DMS 273 treated with DMSO at 0.1 percent for 48 hours (cell line): ENCODE results near the gene SYNDIG1.
A peak's percentile ranks its signal among the peaks of the same experiment; 100 is the strongest.

Experiments used
- DNase-seq: peaks from one replicate; lab custom pipeline; 2025; lab: John Stamatoyannopoulos, UW

Gene SYNDIG1

DNA sequence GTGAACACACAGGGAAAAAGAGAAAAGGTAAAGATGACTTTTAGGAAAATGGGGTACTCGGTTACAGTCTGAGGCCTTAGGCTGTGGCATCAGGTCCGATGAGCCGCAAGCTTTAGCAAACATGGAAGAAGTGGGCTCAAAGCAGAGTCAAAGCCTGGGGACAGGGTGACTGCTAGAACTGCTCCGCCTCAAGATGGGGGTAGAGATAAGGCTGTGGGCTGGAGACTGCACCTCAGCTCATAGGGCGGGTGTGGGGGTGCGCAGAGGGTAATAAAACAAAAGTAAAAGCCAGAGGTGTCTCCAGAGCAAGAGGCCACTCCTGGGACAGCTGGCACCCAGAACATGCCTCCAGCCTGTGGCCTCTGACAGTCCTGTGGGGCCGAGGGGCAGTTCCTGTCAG, 21.3 kb upstream of the SYNDIG1 start:
- no peak for DNase-seq

DNA sequence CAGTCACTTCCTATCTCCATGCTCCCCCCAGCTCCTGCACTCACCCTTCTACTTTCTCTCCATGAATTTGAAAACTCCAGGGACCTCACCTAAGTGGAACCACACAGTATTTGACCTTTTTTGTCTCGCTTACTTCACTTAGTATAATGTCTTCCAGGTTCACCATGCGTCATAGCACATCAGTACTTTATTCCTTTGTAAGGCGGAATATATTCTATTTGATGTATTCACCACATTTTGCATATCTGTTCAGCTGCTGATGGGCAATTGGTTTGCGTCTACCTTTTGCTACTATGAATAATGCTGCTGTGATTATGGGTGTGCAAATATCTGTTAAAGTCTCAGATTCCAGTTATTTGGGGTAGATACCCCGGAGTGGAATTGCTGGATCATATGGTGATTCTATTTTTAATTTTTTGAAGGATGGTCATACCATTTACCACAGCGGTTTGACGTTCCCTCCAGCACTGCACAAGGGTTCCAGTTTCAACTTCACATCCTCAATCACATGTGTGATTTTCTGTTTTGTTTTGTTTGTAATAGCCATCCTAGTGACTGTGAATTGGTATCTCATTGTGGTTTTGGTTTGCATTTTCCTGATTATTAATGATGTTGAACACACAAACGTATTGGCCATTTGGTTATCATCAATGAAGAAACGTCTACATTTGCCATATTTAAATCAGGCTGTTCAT, 20.3 kb upstream of the SYNDIG1 start:
- DNase-seq: no peak

DNA sequence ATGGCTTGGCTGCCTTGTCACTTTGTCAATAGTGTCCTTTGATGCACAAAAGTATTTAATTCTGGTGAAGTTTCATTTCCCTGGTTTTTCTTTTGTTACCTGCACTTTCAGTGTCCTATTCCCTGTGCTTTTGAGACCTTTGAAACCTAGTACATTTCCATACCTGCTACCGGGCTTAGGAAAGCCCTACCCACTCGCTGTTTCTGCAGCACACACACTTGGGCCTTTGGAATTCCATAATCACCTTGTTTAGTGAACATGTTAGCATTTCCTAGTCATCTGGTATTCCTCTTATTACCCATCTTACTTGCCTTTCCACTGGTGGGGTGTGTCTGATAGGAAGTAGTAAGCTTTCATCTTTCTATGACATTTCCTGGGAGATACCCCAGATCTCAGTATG, 19.3 kb upstream of the SYNDIG1 start:
- DNase-seq: no peak

DNA sequence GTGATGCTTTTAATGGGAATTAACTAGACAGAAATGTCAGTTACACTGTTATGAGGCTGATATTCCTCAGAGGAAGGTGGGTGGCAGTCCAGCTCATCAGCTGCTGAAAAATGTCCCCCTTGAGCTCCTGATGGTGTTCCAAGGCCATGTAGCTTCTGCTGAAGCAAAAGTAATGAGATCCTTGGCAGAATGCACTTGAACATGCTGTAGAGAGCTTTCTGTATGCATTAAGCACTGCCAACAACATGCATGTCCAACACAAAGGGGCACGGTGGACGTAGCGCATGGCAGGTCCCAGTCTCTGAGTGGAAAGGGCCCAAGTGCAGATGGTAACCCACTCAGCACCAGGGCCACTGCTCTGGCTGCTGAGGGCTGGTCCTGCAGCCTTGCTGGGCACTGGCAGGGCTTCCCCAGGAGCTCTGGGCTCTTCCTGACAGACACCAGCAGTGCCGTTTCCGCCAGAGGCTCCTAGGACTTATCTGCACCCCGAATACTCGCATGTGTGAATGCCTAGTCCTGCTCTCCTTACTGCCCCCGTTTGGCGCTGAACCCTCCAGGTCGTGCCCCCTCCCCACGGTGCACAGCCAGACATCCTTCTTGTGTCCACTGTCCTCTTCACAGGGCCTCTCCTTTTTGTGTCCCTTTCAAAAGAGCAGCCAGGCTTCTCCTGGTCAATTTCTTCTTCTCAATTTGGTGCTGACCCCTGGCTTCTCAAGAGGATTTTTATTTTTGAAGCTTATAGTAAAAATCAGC, 18.6 kb upstream of the SYNDIG1 start:
- no peak for DNase-seq

DNA sequence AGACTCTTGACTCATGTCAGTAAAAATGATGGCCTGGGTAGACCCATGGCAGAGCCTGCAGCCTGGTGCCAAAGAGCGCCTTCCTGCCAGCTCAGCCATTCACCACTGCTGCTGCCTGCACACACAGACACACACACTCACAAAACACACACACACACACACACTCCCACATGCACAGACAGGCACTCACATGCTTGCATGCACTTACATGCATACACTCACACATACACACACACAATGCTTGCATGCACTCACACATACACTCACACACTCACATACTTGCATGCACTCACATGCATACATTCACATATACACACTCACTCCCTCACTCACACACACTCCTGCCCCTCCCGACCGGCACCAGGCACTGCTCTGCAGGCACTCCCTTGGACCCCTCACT, 18.0 kb upstream of the SYNDIG1 start:
- DNase-seq: no peak

DNA sequence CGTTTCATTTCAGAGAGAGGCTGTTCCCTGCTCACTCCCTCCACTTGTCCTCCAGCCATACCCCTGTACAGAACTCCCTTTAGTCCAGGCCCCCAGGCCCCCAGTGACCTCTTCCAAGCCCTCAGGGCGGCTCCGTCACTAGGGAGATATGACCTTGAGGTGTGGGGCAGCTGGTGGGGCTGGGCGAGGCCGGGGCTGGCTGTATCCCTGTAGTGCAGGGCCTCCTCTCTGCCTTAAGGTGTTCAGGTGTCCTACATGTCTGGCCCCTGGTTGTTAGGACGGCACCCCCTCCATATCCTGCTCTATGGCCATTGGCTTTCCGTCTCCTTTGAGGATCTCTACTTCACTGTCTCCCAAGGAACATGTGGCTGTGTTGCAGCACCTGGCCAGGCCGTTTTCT, 17.4 kb upstream of the SYNDIG1 start:
- DNase-seq: no peak

DNA sequence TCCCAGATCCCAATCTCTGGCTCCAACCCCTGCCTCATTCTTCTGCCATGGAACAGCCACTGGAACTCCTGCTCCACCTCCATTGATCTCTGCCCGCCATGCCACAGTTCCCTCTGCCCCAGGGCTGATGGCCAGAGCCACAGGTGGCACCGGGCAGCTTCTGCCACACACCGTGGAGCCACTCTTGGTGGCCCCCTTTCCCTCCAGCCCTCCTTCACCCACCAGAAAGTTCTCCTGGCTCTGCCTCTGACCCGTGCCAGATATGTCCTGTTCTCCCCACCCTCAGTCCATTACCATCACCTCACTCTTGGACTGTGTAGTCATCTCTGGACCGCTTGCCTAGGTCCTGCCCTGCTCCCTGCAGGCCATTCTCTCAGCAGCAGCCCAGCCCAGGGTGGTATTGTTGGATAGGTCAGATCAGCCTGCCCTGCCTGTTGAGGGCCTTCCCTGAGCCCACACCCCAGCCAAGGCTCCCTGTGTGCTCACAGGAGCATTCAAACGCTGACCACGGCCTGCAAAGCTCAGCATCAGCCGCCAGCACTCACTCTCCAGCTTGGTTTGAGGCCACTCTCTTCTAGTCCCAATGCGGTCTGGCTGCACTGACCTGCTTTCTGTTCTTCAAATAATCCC, 16.8 kb upstream of the SYNDIG1 start:
- no peak for DNase-seq

DNA sequence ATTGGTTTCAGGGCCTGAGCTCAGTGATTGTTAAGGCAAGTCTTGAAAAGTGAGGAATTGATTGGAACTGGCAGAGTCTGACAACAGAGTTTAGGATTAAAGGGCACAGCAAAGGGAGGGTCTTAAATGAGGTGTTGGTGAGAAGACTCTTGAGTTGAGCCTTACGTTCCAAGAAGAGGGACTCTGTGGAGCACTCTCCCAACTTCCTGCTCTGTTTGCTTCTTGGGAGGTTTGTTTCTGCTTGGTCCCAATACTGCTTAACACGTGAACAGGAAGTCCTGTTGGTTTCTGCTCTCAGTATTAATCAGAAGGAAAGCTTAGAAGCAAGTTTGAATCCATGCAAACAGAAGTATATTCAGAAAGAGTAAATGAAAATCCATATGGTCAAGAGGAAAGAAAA, 15.6 kb upstream of the SYNDIG1 start:
- DNase-seq: no peak

DNA sequence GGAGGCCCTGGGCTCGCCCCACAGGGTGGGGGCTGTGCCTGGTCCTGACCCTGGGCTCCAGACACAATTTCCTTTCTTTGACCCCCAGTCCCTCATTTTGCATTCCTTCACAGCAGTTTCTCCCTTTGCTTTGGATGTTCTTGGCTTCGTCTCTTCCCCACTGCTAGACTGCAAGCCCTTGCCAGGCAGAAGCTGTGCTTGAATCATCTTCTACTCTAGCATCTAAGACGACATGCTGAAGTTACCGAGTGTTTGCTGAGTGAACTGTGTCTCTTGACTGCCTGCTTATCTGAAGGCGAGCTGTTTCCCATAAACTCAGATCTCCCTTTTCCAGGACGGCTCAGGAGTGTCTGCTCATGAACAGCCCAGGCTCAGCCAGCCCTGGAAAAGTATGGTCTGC, 14.3 kb upstream of the SYNDIG1 start:
- DNase-seq: no peak

DNA sequence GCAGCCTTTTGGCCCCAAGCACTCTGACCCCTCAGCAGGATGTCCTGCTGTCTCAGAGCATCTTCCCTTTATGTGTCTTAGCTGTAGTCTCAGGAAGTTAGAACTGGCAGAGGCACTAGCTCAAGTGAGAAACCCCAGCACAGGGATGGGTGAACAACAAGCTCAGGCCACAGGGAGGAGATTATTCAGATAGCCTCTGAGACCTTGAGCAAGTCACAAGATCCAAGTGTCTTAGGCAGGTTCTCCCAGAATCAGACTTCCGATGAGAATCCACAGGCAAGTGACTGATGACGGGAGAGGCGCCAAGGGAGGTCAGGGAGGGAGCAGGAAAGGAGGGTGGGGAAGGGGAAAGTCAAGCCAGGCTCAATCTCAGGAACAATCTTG, 13.0 kb upstream of the SYNDIG1 start:
- no peak for DNase-seq

DNA sequence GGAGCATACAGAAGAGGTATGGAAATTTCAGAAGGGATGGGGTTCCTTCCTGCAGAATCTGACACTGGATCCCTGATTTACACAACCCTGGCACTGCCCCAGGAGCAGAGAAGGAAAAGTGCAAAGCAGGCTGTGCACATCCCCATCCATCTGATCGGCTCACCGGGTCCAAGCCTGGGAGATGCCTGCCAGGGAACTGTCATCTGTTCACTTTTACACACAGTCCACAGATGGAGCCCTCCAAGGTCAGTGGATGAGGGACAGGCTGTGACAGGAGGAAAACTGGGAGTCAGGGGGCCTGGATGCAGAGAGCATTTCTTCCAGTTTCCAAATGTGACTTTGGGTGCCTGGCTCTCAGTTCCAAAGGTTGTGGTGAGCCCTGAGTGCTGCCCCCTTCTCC, 11.0 kb upstream of the SYNDIG1 start:
- no peak for DNase-seq

DNA sequence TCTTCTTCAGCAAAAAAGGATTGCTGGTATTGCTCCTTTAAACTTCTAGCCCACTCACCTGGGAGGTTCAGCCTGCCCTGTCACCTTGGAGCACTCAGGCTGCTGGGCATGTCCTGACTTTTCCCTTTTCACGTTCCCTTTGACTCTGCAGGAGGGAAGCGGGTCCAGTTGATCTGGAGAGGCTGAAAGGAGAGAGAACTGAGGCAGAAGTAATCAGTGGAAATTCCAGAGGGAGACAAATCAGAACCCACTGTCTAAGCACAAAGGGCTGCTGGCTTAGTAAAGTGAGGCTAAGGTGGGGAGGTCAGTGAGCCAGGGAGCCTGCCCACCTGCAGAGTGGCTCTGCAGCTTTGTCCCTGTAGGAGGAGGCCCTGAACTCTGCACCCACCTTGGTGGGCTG, 9.7 kb upstream of the SYNDIG1 start:
- DNase-seq: no peak

DNA sequence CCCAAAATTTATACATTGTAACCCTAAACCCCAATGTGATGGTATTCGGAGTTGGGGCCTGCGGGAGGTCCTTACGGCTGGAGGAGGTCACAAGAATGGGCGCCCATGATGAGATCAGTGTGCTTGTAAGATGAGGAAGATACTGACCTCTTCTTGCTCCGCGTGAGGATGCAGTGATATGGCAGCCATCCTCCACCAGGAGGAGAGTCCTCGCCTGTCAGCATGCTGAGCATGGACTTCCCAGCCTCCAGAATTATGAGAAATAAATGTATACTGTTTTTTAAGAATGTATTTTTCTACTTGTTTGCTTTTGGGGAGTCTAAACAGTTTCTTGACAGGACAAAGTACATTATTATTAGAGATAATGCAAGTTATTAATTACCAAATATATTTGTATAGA, 8.7 kb upstream of the SYNDIG1 start:
- no peak for DNase-seq

DNA sequence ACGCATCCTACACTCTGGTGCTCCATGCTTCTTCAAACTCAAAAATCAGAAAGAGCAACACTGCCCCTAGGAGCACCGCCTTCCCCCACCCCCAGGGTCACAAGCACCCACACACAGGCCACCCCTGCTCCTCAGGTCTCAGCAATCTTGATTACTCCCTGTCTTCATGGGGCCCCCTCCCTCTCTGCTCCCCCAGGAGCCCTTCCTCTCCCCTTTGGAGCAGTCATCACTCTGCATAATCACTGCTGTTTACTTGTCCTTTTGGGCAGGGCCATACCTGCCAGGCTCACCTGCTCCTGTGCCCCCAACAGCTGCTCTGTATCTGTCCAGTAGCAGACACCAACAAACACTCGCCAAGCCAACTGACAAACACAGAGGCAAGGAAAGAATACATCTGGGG, 7.6 kb upstream of the SYNDIG1 start:
- no peak for DNase-seq

DNA sequence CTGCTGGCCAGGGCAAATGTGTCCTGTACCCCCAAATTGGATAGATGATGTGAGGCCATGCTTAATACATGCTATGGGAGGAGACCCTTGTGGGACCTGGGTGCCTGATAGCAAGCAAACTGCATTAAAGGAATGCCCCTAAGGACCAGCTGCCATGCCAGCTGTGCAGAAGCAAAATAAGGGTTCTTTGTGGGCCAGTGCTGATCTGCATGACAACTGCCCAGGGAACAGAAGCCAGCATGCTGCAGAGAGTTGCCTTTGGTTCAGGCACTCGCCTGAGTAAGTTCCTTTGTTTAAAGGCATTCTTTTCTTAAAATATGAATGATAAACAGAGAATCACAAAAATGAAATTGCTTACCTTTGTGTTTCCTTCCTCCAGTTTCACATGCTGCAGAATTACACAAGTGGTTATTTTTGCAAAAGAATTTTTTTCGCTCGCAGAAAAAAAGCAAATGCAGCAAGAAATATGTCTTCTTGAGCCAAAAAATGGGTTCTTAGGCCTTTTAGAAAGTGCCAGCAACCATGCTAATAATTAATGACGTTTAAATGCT, 6.9 kb upstream of the SYNDIG1 start:
- peak; percentile 24 for DNase-seq

DNA sequence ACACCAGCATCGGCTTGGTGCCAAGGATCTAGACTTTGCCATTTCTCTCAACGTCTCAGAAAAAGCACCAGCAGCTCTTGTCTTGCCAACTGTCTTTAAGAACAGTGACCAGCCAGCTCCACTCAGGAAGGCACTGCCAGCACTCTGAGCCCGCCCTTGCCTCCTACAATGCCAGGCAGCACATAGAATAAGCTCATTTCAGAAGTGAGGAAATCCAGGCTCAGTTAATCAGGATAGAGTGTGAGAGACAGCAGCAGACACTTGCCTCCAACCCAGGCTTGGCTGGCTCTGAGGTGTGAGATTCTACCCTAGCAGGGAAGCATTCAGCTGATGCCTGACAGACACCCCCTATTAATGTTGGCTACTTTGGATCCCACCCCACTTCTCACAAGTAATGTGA, 4.3 kb upstream of the SYNDIG1 start:
- DNase-seq: no peak

DNA sequence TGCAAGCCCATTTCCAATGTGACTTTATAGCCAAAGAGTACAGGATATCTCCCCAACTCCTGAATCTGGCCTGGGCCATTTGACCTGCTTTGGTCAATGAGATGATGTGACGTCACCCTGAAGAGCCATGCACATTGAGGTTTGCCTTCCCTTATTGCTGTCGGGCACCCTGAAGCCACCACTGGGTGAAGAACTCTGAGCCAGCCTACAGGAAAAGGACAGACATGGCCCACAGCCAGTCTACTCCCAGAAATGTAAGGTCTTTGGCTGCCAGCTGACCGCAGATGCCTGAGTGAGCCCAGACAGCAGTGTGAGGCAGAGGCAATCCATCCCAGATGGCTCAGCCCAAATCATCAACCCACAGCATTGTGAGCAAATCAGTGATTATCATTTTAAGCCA, 3.7 kb upstream of the SYNDIG1 start:
- DNase-seq: peak; percentile 23

DNA sequence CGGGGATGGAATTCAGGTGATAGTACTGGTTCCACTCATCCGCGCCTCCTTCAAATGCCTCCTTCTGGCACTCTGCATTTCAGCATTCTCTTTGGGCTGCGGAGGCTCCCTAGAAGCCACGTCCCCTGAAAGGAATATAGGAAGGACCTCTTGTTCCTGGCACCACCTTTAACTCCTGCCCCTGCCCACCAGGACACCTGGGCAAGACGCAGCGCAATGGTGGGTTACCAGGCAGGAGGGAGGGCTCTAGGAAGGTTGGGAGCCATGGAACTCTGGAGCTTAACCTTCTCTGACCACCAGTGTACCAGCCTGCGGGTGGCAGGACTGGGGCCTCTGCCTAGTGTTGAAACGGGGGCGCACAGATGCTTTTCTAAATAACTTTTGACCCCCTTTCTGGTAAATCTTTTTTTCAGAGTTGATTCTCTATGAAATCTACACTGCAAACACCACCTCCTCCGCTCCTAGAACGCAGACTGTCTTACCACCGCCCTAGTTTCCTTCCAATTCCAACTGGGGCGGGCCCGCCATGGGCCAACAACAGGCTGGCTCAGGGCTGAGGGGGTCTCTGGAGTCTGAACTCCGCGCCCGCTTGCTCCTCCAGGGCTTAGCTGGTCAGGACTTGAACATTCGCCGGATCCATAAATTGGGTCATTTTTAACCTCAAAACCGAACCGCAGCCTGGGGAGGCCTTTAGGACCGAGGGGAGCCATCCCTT, 871 bp upstream of the SYNDIG1 start:
- DNase-seq: no peak

DNA sequence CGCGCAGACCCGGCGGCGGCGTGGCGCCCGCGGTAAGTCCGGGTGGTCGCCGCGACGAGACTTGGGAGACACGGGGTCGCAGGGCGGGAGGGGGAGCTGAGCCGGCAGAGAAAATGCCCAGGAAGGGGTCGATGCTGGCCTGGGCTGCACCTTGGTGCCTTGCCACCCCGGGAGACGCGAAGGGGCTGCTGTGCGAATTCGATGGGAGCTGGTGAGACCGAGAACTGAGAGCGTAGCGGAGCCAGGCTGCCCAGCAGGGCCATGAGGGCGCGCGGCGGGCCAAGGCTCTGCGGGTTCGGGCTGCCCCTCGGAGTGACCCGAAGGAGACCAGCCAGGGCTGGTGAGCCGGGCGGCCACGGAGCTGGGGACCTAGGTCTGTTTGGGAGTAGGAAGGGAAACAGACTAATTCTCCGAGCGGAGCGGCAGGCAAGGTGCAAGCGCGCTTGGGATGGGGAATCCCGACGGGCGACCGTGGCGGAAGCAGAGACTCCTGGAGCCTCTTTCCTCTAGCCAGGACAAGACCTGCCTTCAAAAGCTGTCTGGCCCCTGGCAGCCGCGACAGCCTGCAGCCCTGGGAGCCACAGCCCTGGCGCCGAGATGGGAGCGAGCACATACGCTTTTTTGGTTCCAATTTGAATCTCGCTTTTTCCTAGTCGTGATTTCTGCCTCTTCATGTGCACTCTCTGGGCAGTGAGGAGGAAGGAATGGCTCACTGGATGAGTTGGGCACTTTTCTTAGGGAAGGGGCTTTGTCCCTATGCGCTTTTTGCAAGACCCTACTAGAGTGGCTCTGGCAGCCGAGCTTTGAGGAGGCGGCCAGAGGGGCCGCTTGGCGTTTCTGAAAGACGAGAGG, 691 bp downstream of the SYNDIG1 start:
- no peak for DNase-seq

DNA sequence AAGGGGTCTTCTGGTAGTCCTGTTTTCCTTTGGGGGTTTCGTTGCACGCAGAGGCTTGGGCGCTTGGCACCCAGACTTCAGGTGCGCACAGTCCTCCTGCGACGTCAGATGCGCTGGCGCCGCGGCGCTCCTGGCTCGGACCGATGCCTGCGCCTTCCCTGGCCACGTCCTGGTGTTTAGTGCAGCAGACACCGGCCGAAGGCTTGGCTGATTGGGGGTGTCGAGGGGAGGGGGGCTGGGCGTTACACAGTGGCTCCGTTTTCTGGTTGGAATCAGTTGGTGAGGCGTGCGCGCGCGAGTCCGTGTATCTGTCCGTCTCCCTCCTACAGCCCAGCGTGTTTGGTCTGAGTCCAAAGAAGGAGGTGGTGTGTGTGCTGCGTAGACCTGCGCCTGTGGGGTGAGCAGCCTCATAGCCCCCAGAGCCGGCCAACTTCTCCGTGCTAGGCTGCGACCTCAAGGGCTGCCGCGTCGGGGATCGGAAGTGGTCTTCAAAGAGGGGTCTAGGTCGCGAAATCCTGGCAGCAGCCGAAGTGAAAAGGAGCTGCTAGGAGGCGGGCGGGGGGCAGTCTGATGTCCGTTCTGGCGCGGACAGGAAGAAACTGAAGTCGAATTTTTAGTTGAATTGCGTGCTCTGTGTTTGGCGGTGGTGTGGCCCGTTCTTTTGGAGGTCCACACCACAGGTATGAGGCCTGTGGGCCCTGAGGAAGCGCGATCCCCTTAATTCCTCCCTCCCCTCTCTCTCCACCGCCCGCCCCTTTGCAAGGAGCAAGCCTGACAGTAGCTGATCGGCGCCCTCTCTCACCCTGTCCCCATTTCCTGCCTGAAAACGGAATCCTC, 1.5 kb downstream of the SYNDIG1 start:
- no peak for DNase-seq

DNA sequence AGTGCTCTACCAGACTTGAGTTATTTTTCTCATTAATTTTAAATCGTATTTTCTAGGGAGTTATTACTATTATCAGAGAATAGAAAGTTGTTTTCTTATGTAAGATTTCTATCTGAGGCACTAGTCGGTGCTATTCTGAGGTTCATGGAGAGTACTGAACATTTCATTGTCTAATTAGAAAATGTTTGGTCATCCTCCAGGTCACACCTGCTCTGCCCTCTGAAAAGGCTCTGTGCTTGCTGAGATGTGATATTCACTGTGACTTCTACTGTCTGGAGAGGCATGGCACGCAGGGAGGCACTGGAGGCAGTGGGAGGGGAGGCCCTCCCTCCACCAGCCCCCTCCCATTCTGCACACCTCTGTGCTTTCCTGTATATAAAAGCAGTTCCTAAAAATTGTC, 3.0 kb downstream of the SYNDIG1 start:
- DNase-seq: no peak
